ENCODE results near the gene ACTR8.

ACTR8 gene

DNA sequence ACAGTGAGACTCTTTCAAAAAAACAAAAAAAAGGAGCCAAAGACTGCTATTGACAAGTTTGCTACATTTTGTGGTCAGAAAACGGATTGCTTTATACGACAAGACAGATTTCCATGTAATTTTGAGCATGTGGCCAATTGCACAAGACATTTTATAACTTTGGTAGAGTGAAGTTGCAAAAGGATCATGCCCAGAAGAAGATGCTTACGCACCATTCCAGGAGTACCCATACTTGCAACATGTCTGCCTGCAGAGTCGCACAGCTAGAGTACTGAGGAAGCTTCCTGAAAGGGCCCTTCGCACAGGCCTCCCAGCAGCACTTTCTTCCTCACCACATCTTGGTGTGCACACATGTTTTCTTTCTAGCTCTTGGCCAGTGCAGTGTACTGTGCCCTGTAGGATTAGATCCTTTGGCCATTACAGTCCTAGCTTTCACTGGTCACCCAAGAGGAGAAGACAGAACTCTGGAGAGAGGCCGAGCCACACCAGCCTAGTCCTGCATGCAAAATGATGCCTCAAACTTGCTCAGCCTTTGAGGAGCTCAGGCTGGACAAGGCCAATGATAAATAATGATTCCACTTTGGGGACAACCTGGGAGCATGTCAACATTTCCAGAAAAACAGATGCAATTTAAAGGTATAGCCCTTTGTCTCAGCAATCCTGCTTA lies 47.4 kb downstream of the ACTR8 start:
- Histone ChIP-seq H3K27me3 (ENCODE audit: insufficient read depth, low read length, poor library complexity, severe bottlenecking) (no peaks in the 10 kb centered on the region), H3F3A (ENCODE audit: low read depth) (no peaks in the 10 kb centered on the region), H3K4me3 (ENCODE audit: low read length, poor library complexity, severe bottlenecking) (no peak overlapping the region), H2AFZ (ENCODE audit: low read length) (no peak overlapping the region), H3K79me2 (ENCODE audit: insufficient read depth, low read length) (no peaks in the 10 kb centered on the region), H3K4me2 (ENCODE audit: low read depth, low read length, poor library complexity, severe bottlenecking) (no peak overlapping the region), H3K9me3 (ENCODE audit: insufficient read depth, low read depth, low read length) (no peaks in the 10 kb centered on the region), H3K9ac (ENCODE audit: low read depth, low read length, poor library complexity, severe bottlenecking) (no peak overlapping the region), H3K9me2 (replicated peaks; ENCODE audit: low read depth, low read length) (no peaks in the 10 kb centered on the region), H3K4me1 (ENCODE audit: insufficient read depth, low read length, poor library complexity, severe bottlenecking) (no peaks in the 10 kb centered on the region), H3K36me3 (ENCODE audit: insufficient read depth, low read length) (no peaks in the 10 kb centered on the region), H4K20me1 (ENCODE audit: insufficient read depth, low read length, poor library complexity, severe bottlenecking) (no peaks in the 10 kb centered on the region)
- no peak for TF ChIP-seq EZH2phosphoT487 (IDR thresholded peaks at IDR 0.05; ENCODE audit: borderline replicate concordance)
- TF ChIP-seq, protein P1, sequence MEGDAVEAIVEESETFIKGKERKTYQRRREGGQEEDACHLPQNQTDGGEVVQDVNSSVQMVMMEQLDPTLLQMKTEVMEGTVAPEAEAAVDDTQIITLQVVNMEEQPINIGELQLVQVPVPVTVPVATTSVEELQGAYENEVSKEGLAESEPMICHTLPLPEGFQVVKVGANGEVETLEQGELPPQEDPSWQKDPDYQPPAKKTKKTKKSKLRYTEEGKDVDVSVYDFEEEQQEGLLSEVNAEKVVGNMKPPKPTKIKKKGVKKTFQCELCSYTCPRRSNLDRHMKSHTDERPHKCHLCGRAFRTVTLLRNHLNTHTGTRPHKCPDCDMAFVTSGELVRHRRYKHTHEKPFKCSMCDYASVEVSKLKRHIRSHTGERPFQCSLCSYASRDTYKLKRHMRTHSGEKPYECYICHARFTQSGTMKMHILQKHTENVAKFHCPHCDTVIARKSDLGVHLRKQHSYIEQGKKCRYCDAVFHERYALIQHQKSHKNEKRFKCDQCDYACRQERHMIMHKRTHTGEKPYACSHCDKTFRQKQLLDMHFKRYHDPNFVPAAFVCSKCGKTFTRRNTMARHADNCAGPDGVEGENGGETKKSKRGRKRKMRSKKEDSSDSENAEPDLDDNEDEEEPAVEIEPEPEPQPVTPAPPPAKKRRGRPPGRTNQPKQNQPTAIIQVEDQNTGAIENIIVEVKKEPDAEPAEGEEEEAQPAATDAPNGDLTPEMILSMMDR (conservative IDR thresholded peaks at IDR 0.05; ENCODE audit: low read length) = no peak

DNA sequence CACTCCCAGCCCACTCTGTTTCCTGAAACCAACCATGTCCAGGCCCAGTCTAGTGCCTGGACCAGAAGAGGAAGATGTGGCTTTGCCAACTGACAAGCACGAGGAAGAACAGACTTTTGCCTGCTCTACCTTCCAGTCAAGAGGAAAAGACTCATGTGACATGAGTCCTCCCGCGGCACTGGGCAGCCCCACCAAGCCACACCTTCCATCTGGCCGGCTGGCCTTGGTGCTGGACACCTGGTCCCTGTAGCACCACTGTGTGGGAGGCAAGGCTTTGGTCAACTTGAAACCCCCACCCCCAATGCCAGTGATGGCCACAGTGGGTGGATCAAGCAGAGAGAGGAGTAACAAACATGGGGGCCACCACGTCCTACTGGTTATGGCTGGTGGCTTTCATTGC lies 48.3 kb downstream of the ACTR8 start:
- no peaks in the 10 kb centered on the region for H3K9me2 ChIP-seq (replicated peaks; ENCODE audit: low read depth, low read length)
- H3K4me2 ChIP-seq (ENCODE audit: low read depth, low read length, poor library complexity, severe bottlenecking) = no peak overlapping the region
- H3K9ac ChIP-seq (ENCODE audit: low read depth, low read length, poor library complexity, severe bottlenecking) = no peak overlapping the region
- no peaks in the 10 kb centered on the region for H3K79me2 ChIP-seq (ENCODE audit: insufficient read depth, low read length)
- no peak for TF ChIP-seq EZH2phosphoT487 (IDR thresholded peaks at IDR 0.05; ENCODE audit: borderline replicate concordance)
- TF ChIP-seq, protein P1 (conservative IDR thresholded peaks at IDR 0.05; ENCODE audit: low read length) = no peak
- H2AFZ ChIP-seq (ENCODE audit: low read length) = no peak overlapping the region
- H3F3A ChIP-seq (ENCODE audit: low read depth) = no peaks in the 10 kb centered on the region
- H3K4me1 ChIP-seq (ENCODE audit: insufficient read depth, low read length, poor library complexity, severe bottlenecking) = no peaks in the 10 kb centered on the region
- no peak overlapping the region for H3K4me3 ChIP-seq (ENCODE audit: low read length, poor library complexity, severe bottlenecking)
- H3K36me3 ChIP-seq (ENCODE audit: insufficient read depth, low read length) = no peaks in the 10 kb centered on the region
- H4K20me1 ChIP-seq (ENCODE audit: insufficient read depth, low read length, poor library complexity, severe bottlenecking) = no peaks in the 10 kb centered on the region
- no peaks in the 10 kb centered on the region for H3K27me3 ChIP-seq (ENCODE audit: insufficient read depth, low read length, poor library complexity, severe bottlenecking)
- H3K9me3 ChIP-seq (ENCODE audit: insufficient read depth, low read depth, low read length) = no peaks in the 10 kb centered on the region

DNA sequence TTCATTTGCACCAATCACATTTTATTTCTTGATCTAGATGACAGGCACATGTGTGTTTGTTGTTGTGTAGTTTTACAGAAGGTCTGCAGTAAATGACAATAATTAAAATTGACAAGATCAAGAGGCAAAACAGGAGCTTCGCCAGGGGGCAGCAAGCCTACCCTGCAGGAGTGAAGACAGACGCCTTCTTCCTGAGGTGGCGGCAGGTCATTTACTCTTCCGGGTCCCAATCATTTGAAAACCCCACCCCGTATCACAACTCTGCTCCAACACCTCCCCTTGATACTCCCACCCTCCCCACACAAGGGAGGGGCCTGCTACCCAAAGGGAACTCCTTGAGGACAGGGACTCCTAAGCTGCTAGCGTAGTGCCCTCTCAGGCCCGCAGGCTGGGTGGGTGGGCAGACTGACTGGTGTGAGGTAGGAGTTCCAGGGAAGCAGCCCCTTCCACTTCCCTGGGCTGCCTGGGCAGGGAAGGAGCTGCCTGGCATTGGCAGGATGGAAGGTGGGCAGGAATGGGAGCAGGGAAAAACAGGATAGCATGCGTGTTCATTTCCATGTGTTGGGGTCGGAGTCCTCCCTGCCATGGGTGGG lies 48.8 kb downstream of the ACTR8 start:
- TF ChIP-seq, protein P1 (conservative IDR thresholded peaks at IDR 0.05; ENCODE audit: low read length) = no peak
- no peak for TF ChIP-seq EZH2phosphoT487 (IDR thresholded peaks at IDR 0.05; ENCODE audit: borderline replicate concordance)
- H3K4me3 ChIP-seq (ENCODE audit: low read length, poor library complexity, severe bottlenecking) = no peak overlapping the region
- no peaks in the 10 kb centered on the region for H3K79me2 ChIP-seq (ENCODE audit: insufficient read depth, low read length)
- H2AFZ ChIP-seq (ENCODE audit: low read length) = no peak overlapping the region
- H3K9me3 ChIP-seq (ENCODE audit: insufficient read depth, low read depth, low read length) = no peaks in the 10 kb centered on the region
- no peaks in the 10 kb centered on the region for H3F3A ChIP-seq (ENCODE audit: low read depth)
- H3K27me3 ChIP-seq (ENCODE audit: insufficient read depth, low read length, poor library complexity, severe bottlenecking) = no peaks in the 10 kb centered on the region
- no peaks in the 10 kb centered on the region for H3K4me1 ChIP-seq (ENCODE audit: insufficient read depth, low read length, poor library complexity, severe bottlenecking)
- H3K36me3 ChIP-seq (ENCODE audit: insufficient read depth, low read length) = no peaks in the 10 kb centered on the region
- no peak overlapping the region for H3K4me2 ChIP-seq (ENCODE audit: low read depth, low read length, poor library complexity, severe bottlenecking)
- H4K20me1 ChIP-seq (ENCODE audit: insufficient read depth, low read length, poor library complexity, severe bottlenecking) = no peaks in the 10 kb centered on the region
- no peaks in the 10 kb centered on the region for H3K9me2 ChIP-seq (replicated peaks; ENCODE audit: low read depth, low read length)
- H3K9ac ChIP-seq (ENCODE audit: low read depth, low read length, poor library complexity, severe bottlenecking) = no peak overlapping the region
